Stomach (tissue), 9 donors: ENCODE measurements around the gene TEX47. TPM values are rescaled to one million over a fixed set of nuclear protein-coding genes. Genes with fewer than 3 reads are reported as not detected.

ENCODE experiments used
- DNase-seq, 2 donors: peaks; one replicate each; pipeline versions ENCODE4 v3.0.0 to v3.0.0-alpha.2; 2013 to 2019
- H3K27ac ChIP-seq, 5 donors: fragments of 200-600 bp in 4 of 5; sonication (generic) in 4 of 5; one replicate each; pipeline ENCODE4 v1.5.1; 2013 to 2019; ENCODE audit warnings: mild to moderate bottlenecking in 1 of 5, moderate library complexity in 1 of 5
- H3K27me3 ChIP-seq, 3 donors: fragments of 200-600 bp; sonication (generic); one replicate each; pipeline ENCODE4 v1.5.1; 2017 to 2019; ENCODE audit warnings: mixed run types in 1 of 3
- H3K36me3 ChIP-seq, 4 donors: fragments of 200-600 bp; sonication (generic); 1 replicate in 3 of 4; 2 replicates in 1 of 4; pipeline ENCODE4 v1.5.1; 2016 to 2019
- H3K4me1 ChIP-seq, 4 donors: fragments of 200-600 bp; sonication (generic); one replicate each; pipeline ENCODE4 v1.5.1; 2016 to 2019
- H3K4me3 ChIP-seq, 4 donors: fragments of 200-600 bp; sonication (generic) in 3 of 4; one replicate each; pipeline ENCODE4 v1.5.1; 2016 to 2019; ENCODE audit warnings: mild to moderate bottlenecking in 1 of 4
- H3K9me3 ChIP-seq, 4 donors: fragments of 200-600 bp; sonication (generic); one replicate each; pipeline ENCODE4 v1.5.1; 2016 to 2019
- EP300 ChIP-seq: sonication (generic); formaldehyde crosslinking; IDR thresholded peaks from one replicate; pipeline ENCODE4 v1.6.1; 2017; ENCODE audit warnings: antibody characterized with exemption
- POLR2A ChIP-seq, 4 donors: fragments of 450-650 bp; IDR thresholded peaks; one replicate each; pipeline ENCODE4 v1.6.1; 2016; ENCODE audit warnings: antibody characterized with exemption in 4 of 4, control low read depth in 2 of 4, mild to moderate bottlenecking in 1 of 4, moderate library complexity in 1 of 4
- POLR2AphosphoS5 ChIP-seq, 3 donors: sonication (generic); formaldehyde crosslinking; IDR thresholded peaks; one replicate each; pipeline ENCODE4 v1.6.1; 2016; ENCODE audit warnings: antibody characterized with exemption in 3 of 3
- WGBS, 5 donors: extraction: QIAGEN DNeasy Blood & Tissue Kit in 3 of 5; methylation state at CpG; one replicate each; pipeline versions ENCODE4 v1.1.5 to v1.1.7; 2013 to 2018; 5-methylcytosine and 5-hydroxymethylcytosine counted together
- intact Hi-C: fragments of 100-400 bp; cut with DNase I; formaldehyde crosslinking; loops from one replicate; pipeline ENCODE4 v1.15.1; 2023; ENCODE audit warnings: low total_unique reads
- polyA plus RNA-seq, 3 donors: library from polyadenylated mRNA; stranded (reverse); fragments of 200-250 nt; gene quantifications; one replicate each; pipeline ENCODE4 v1.2.3, GENCODE V29; 2013
- total RNA-seq, 5 donors: library from RNA; depleted of rRNA; stranded (reverse); fragments of >200 nt; gene quantifications; one replicate each; pipeline versions ENCODE4 v1.1.0 to v1.2.3, GENCODE V29; 2014 to 2016
- TF ChIP-seq, protein P1 (sequence below), 7 experiments: fragments of 450-650 bp in 4 of 7; fragments of 200-600 bp in 3 of 7; sonication (generic) in 3 of 7; IDR thresholded peaks; one replicate each; pipeline ENCODE4 v1.5.1; 2016 to 2019; ENCODE audit warnings: antibody characterized with exemption in 7 of 7, control low read depth in 2 of 7, mild to moderate bottlenecking in 1 of 7
- donor health status: healthy with polysubstance abuse.
- donor health status: Bipolar disorder and iron deficiency.
- donor health status: healthy.

The TEX47 gene
- total and polyA plus RNA-seq, 8 donors: not detected

DNA sequence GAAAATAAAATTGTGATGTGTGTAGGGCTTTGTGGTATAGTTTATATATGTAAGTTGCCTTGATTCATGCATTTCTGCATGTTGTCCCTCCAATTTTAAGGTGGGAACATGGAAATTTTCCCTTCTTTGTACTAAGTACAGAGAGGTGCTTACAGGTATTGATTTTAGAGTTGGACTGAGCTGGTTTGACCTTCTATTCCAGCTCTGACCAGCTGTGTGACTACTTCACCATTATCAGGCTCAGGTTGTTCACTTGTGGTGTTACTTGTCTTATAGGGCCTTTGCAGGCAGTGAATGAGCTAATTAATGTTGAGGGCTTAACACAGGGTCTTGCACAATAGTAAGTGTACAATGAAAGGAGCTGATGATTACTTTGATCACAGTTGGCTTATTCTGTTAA lies 19.7 kb downstream of the TEX47 start:
- TF ChIP-seq POLR2AphosphoS5 (IDR thresholded peaks at IDR 0.05): no peak
- no peak for TF ChIP-seq POLR2A (IDR thresholded peaks at IDR 0.05)
- TF ChIP-seq, protein P1, sequence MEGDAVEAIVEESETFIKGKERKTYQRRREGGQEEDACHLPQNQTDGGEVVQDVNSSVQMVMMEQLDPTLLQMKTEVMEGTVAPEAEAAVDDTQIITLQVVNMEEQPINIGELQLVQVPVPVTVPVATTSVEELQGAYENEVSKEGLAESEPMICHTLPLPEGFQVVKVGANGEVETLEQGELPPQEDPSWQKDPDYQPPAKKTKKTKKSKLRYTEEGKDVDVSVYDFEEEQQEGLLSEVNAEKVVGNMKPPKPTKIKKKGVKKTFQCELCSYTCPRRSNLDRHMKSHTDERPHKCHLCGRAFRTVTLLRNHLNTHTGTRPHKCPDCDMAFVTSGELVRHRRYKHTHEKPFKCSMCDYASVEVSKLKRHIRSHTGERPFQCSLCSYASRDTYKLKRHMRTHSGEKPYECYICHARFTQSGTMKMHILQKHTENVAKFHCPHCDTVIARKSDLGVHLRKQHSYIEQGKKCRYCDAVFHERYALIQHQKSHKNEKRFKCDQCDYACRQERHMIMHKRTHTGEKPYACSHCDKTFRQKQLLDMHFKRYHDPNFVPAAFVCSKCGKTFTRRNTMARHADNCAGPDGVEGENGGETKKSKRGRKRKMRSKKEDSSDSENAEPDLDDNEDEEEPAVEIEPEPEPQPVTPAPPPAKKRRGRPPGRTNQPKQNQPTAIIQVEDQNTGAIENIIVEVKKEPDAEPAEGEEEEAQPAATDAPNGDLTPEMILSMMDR (IDR thresholded peaks at IDR 0.05): no peak
- no peak for TF ChIP-seq EP300
- no peaks in the 10 kb centered on the region for H3K4me1 ChIP-seq
- no peaks in the 10 kb centered on the region for H3K27me3 ChIP-seq
- no peak for DNase-seq
- no peak overlapping the region for H3K27ac ChIP-seq
- no peaks in the 10 kb centered on the region for H3K36me3 ChIP-seq
- intact Hi-C loops: no loop called here
- no peaks in the 10 kb centered on the region for H3K9me3 ChIP-seq
- H3K4me3 ChIP-seq: no peak overlapping the region

DNA sequence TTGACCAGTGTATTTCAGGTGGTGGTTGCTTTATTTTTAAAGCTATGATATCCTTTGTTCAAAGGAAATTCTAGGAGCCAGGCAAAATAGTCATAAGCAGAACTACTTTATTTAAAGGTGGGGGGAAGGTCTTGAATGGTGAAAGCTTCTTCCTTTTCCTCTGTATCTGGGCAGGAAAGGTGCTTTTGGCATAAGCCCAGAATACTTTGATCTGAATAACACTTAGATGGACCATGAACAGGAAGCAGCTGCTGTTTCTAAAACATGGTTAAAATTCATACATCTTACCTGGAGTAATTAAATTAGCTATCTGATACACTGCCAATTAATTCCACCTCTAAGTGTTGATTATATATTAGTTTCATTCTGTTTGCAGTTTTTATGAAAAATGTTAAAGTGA lies 22.8 kb downstream of the TEX47 start:
- DNase-seq: no peak
- H3K9me3 ChIP-seq: no peaks in the 10 kb centered on the region
- no peaks in the 10 kb centered on the region for H3K27me3 ChIP-seq
- H3K4me3 ChIP-seq: no peak overlapping the region
- H3K27ac ChIP-seq: no peak overlapping the region
- H3K36me3 ChIP-seq: no peaks in the 10 kb centered on the region
- TF ChIP-seq POLR2AphosphoS5 (IDR thresholded peaks at IDR 0.05) (no peak), POLR2A (IDR thresholded peaks at IDR 0.05) (no peak), EP300 (no peak)
- TF ChIP-seq, protein P1 (IDR thresholded peaks at IDR 0.05): no peak
- no peaks in the 10 kb centered on the region for H3K4me1 ChIP-seq
- intact Hi-C loops: no loop called here

DNA sequence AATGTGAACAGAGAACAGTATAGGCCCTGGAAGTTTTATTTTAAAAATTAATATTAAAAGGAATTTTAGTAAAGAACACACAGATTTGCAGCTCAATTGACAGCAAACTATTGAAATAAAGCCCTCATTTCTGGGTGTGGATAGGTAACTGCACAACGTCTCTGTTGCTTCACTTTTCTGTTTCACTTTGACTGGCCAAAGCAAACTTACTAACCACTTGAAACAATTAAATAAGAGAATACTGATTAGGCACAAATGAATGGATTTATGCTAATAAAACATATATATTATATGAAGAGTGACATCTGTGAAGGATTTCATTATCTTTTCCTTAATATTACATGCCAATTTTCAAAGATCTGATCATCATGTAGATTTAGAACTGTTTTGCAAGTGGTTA lies 24.1 kb downstream of the TEX47 start:
- Histone ChIP-seq H3K4me3 (no peak overlapping the region), H3K9me3 (no peaks in the 10 kb centered on the region), H3K4me1 (no peaks in the 10 kb centered on the region), H3K36me3 (no peaks in the 10 kb centered on the region), H3K27ac (no peak overlapping the region), H3K27me3 (no peaks in the 10 kb centered on the region)
- WGBS, 5 donors: 49 to 75% (median 56%) methylated on average over 1 of the region's 1 CpG
- intact Hi-C loops: no loop called here
- TF ChIP-seq, protein P1 (IDR thresholded peaks at IDR 0.05): no peak
- DNase-seq: no peak

DNA sequence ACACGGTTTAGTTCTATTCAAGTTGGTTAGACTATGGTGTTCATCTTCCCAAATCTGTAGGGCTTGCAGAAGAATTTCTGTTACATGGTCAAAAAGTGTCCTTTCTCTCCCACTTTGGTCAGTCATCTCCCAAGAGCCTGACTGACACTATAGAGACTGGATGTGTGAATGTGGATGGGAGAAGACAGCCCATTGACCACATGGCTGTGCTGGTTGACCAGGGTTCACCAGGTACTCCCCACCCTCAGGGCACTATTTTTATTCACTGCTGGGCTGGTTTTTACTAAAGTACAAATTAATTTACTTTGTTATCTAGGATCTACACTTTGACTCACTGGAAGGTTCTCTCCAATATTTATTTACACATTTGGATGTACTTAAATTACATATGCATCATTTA lies 33.8 kb downstream of the TEX47 start:
- WGBS, 5 donors: 50 to 71% (median 56%) methylated on average over 1 of the region's 1 CpG
- peaks cover 16 to 20% (median 19%) of the 10 kb centered on the region in 4 donors for H3K4me1 ChIP-seq
- H3K27me3 ChIP-seq: peaks cover 16 to 51% (median 33%) of the 10 kb centered on the region in 3 donors
- TF ChIP-seq POLR2A (IDR thresholded peaks at IDR 0.05) (no peak), POLR2AphosphoS5 (IDR thresholded peaks at IDR 0.05) (no peak), EP300 (no peak)
- TF ChIP-seq, protein P1 (IDR thresholded peaks at IDR 0.05): no peak
- H3K4me3 ChIP-seq: no peak overlapping the region
- no peaks in the 10 kb centered on the region for H3K9me3 ChIP-seq
- H3K27ac ChIP-seq: no peak overlapping the region
- intact Hi-C loops: no loop called here
- no peak for DNase-seq
- H3K36me3 ChIP-seq: no peaks in the 10 kb centered on the region

DNA sequence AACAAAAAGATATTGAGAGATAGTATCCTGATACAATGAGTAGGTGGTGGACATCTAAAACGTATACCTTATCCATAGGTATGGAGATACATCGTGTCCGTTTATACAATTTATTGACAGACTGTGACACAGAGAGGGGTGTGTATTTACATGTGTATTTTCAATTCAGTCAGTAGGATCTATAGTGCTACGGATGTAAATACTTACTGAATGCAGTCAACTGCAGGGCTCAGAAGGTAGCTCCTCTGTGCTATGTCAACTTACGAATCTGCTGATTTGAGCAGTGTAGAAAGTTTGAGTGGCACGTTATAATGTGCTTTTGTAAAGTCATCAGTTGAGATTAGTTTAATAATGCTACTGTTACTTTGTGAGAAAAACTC lies 35.4 kb downstream of the TEX47 start:
- WGBS, 5 donors: 9 to 28% (median 12%) methylated on average over 6 of the region's 6 CpGs
- intact Hi-C loops: no loop called here
- Histone ChIP-seq H3K4me3 (peak overlapping the region in 1 of 4 donors; percentile 50), H3K36me3 (no peaks in the 10 kb centered on the region), H3K27ac (no peak overlapping the region), H3K27me3 (peaks cover 16 to 67% (median 36%) of the 10 kb centered on the region in 3 donors), H3K9me3 (no peaks in the 10 kb centered on the region), H3K4me1 (peaks cover 16 to 20% (median 19%) of the 10 kb centered on the region in 4 donors)
- no peak for DNase-seq
- TF ChIP-seq POLR2A (IDR thresholded peaks at IDR 0.05) (no peak), POLR2AphosphoS5 (IDR thresholded peaks at IDR 0.05) (no peak), EP300 (no peak)
- TF ChIP-seq, protein P1 (IDR thresholded peaks at IDR 0.05): no peak
